ENCODE measurements around the gene RNF43. TPM values are rescaled to one million over a fixed set of nuclear protein-coding genes. Genes with fewer than 3 reads are reported as not detected.

The RNF43 gene
- total RNA-seq, 1 experiment from 2014 or later: 0.42 TPM

DNA sequence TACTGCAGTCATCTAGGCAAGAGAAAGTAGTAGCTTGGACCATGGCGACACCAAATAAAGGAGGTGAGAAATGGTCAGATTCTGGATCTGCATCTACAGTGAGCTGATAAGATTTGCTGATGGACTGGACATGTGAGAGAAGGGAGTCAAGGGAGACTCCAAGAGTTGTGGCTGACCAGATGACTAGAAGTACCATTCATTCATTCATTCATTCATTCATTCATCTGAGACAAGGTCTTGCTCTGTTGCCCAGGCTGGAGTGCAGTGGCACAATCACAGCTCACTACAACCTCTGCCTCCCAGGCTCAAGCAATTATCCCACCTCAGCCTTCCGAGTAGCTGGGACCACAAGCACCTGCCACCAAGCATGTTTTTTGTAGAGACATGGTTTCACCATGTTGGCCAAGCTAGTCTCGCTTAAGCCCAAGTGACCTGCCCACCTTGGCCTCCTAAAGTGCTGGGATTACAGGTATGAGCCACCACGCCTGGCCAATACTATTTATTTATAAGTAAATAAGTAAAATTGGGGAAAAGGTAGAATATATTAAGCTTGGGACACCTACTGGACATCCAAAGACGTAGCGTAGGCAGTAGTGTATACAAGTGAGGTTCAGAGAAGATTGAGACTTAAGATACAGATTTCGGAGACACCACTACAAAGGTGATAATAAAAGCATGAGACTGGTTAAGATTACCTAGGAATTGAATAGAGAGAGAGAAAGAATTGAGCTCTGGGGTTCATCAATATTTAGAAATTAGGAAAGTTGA, 15.7 kb upstream of the RNF43 start:
- Histone ChIP-seq H3K9ac (ENCODE audit: extremely low read depth, insufficient read length, low read length) (no peak overlapping the region), H4K91ac (ENCODE audit: insufficient read length, low read depth, low read length) (no peak overlapping the region), H2BK12ac (ENCODE audit: insufficient read length, low read depth, low read length) (no peak overlapping the region), H3T11ph (ENCODE audit: low read length) (no peak overlapping the region), H3K23ac (ENCODE audit: insufficient read length, low read depth, low read length) (no peak overlapping the region), H3K27ac (ENCODE audit: insufficient read length, low read depth, low read length) (no peak overlapping the region), H3K4me1 (ENCODE audit: insufficient read depth, low read length) (no peaks in the 10 kb centered on the region), H4K20me1 (ENCODE audit: control insufficient read depth, insufficient read depth, insufficient read length) (no peaks in the 10 kb centered on the region), H4K5ac (ENCODE audit: insufficient read length, low read depth, low read length) (no peak overlapping the region), H2BK20ac (ENCODE audit: low read depth, low read length, poor library complexity, severe bottlenecking) (no peak overlapping the region), H3K27me3 (ENCODE audit: insufficient read depth, low read length) (no peaks in the 10 kb centered on the region), H3K79me2 (ENCODE audit: insufficient read depth, low read length) (no peaks in the 10 kb centered on the region), H3K4me2 (ENCODE audit: insufficient read depth, insufficient read length, low read length) (no peak overlapping the region), H3K56ac (ENCODE audit: insufficient read length, low read depth, low read length) (no peak overlapping the region), H2BK15ac (ENCODE audit: low read depth, low read length) (no peak overlapping the region), H2AK5ac (ENCODE audit: insufficient read length, low read length) (no peak overlapping the region), H3K23me2 (ENCODE audit: insufficient read length, low read depth, low read length, poor library complexity, severe bottlenecking) (no peaks in the 10 kb centered on the region), H3K4ac (ENCODE audit: low read depth, low read length) (no peak overlapping the region), H3K9me3 (ENCODE audit: control insufficient read depth, low read depth, low read length) (no peaks in the 10 kb centered on the region), H2BK120ac (ENCODE audit: low read depth, low read length, poor library complexity, severe bottlenecking) (no peak overlapping the region), H3K79me1 (ENCODE audit: insufficient read depth, low read depth, low read length, poor library complexity, severe bottlenecking) (no peaks in the 10 kb centered on the region), H2AFZ (ENCODE audit: low read length) (no peak overlapping the region), H2BK5ac (ENCODE audit: insufficient read length, low read length) (no peak overlapping the region), H3K18ac (ENCODE audit: insufficient read length, low read depth, low read length) (no peak overlapping the region), H4K8ac (replicated peaks; ENCODE audit: insufficient read length, low read depth, low read length) (no peak overlapping the region), H3K14ac (ENCODE audit: insufficient read depth, low read length) (no peak overlapping the region)
- DNase-seq: no peak
- H3K4me3 Mint-ChIP-seq: no peak overlapping the region
- TF ChIP-seq, protein P1, sequence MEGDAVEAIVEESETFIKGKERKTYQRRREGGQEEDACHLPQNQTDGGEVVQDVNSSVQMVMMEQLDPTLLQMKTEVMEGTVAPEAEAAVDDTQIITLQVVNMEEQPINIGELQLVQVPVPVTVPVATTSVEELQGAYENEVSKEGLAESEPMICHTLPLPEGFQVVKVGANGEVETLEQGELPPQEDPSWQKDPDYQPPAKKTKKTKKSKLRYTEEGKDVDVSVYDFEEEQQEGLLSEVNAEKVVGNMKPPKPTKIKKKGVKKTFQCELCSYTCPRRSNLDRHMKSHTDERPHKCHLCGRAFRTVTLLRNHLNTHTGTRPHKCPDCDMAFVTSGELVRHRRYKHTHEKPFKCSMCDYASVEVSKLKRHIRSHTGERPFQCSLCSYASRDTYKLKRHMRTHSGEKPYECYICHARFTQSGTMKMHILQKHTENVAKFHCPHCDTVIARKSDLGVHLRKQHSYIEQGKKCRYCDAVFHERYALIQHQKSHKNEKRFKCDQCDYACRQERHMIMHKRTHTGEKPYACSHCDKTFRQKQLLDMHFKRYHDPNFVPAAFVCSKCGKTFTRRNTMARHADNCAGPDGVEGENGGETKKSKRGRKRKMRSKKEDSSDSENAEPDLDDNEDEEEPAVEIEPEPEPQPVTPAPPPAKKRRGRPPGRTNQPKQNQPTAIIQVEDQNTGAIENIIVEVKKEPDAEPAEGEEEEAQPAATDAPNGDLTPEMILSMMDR (conservative IDR thresholded peaks at IDR 0.05): no peak; the same call in none of the 3 replicates
- H3K27ac Mint-ChIP-seq: no peak overlapping the region
- peaks cover 7% of the 10 kb centered on the region for H3K27me3 Mint-ChIP-seq (ENCODE audit: low read depth)
- no CpG with 5 or more reads among the region's 7 CpGs for WGBS (ENCODE audit: extremely low coverage, insufficient read length, low lambda C conversion rate)
- no peaks in the 10 kb centered on the region for H3K4me1 Mint-ChIP-seq
- H3K9me3 Mint-ChIP-seq: peaks cover 0 to 2% of the 10 kb centered on the region in 2 experiments; a peak in 1 of 5 replicates
- no peaks in the 10 kb centered on the region for H3K36me3 Mint-ChIP-seq (ENCODE audit: insufficient read depth in 1 of 3, low read depth in 3 of 3)
